ENCODE measurements around the gene SMC4.

The SMC4 gene

GRCh38 chr3:160464321-160464720 lies 64.9 kb downstream of the SMC4 start:
- Histone ChIP-seq H3K27me3 (ENCODE audit: control insufficient read depth, insufficient read depth, low read length) (no peaks in the 10 kb centered on the region), H3K9me3 (ENCODE audit: control insufficient read depth, low read length) (no peaks in the 10 kb centered on the region), H3K27ac (no peak overlapping the region), H2AFZ (no peak overlapping the region), H3K4me1 (no peaks in the 10 kb centered on the region), H3K79me2 (no peaks in the 10 kb centered on the region), H3K36me3 (ENCODE audit: control insufficient read depth, insufficient read depth, low read length) (no peaks in the 10 kb centered on the region), H3K4me3 (ENCODE audit: low read depth, low read length) (no peak overlapping the region), H3K4me2 (ENCODE audit: low read length) (no peak overlapping the region), H3K9ac (no peak overlapping the region)
- TF ChIP-seq CTCF (IDR thresholded peaks at IDR 0.05) = no peak

GRCh38 chr3:160464971-160465370 lies 65.5 kb downstream of the SMC4 start:
- no peak overlapping the region for H3K4me3 ChIP-seq (ENCODE audit: low read depth, low read length)
- TF ChIP-seq CTCF (IDR thresholded peaks at IDR 0.05) = no peak
- H2AFZ ChIP-seq = no peak overlapping the region
- no peaks in the 10 kb centered on the region for H3K36me3 ChIP-seq (ENCODE audit: control insufficient read depth, insufficient read depth, low read length)
- no peaks in the 10 kb centered on the region for H3K9me3 ChIP-seq (ENCODE audit: control insufficient read depth, low read length)
- no peak overlapping the region for H3K27ac ChIP-seq
- H3K79me2 ChIP-seq = no peaks in the 10 kb centered on the region
- H3K27me3 ChIP-seq (ENCODE audit: control insufficient read depth, insufficient read depth, low read length) = no peaks in the 10 kb centered on the region
- no peaks in the 10 kb centered on the region for H3K4me1 ChIP-seq
- H3K9ac ChIP-seq = no peak overlapping the region
- H3K4me2 ChIP-seq (ENCODE audit: low read length) = no peak overlapping the region

GRCh38 chr3:160470181-160470580 lies 70.7 kb downstream of the SMC4 start:
- H2AFZ ChIP-seq = no peak overlapping the region
- H3K4me2 ChIP-seq (ENCODE audit: low read length) = no peak overlapping the region
- no peak overlapping the region for H3K4me3 ChIP-seq (ENCODE audit: low read depth, low read length)
- no peaks in the 10 kb centered on the region for H3K9me3 ChIP-seq (ENCODE audit: control insufficient read depth, low read length)
- TF ChIP-seq CTCF (IDR thresholded peaks at IDR 0.05) = no peak
- no peak overlapping the region for H3K9ac ChIP-seq
- no peak overlapping the region for H3K27ac ChIP-seq
- H3K36me3 ChIP-seq (ENCODE audit: control insufficient read depth, insufficient read depth, low read length) = no peaks in the 10 kb centered on the region
- H3K4me1 ChIP-seq = no peaks in the 10 kb centered on the region
- H3K27me3 ChIP-seq (ENCODE audit: control insufficient read depth, insufficient read depth, low read length) = no peaks in the 10 kb centered on the region
- no peaks in the 10 kb centered on the region for H3K79me2 ChIP-seq

GRCh38 chr3:160471892-160472291 lies 72.4 kb downstream of the SMC4 start:
- no peak overlapping the region for H3K4me3 ChIP-seq (ENCODE audit: low read depth, low read length)
- no peak overlapping the region for H2AFZ ChIP-seq
- no peak overlapping the region for H3K9ac ChIP-seq
- no peak overlapping the region for H3K27ac ChIP-seq
- no peaks in the 10 kb centered on the region for H3K27me3 ChIP-seq (ENCODE audit: control insufficient read depth, insufficient read depth, low read length)
- no peaks in the 10 kb centered on the region for H3K79me2 ChIP-seq
- TF ChIP-seq CTCF (IDR thresholded peaks at IDR 0.05) = no peak
- no peak overlapping the region for H3K4me2 ChIP-seq (ENCODE audit: low read length)
- no peaks in the 10 kb centered on the region for H3K4me1 ChIP-seq
- no peaks in the 10 kb centered on the region for H3K36me3 ChIP-seq (ENCODE audit: control insufficient read depth, insufficient read depth, low read length)
- no peaks in the 10 kb centered on the region for H3K9me3 ChIP-seq (ENCODE audit: control insufficient read depth, low read length)

- H3K27me3 ChIP-seq (ENCODE audit: control insufficient read depth, insufficient read depth, low read length) = no peaks in the 10 kb centered on the region
- H3K9me3 ChIP-seq (ENCODE audit: control insufficient read depth, low read length) = no peaks in the 10 kb centered on the region
- TF ChIP-seq CTCF (IDR thresholded peaks at IDR 0.05) = no peak
- no peaks in the 10 kb centered on the region for H3K79me2 ChIP-seq
- no peak overlapping the region for H2AFZ ChIP-seq
- no peak overlapping the region for H3K4me2 ChIP-seq (ENCODE audit: low read length)
- H3K4me1 ChIP-seq = no peaks in the 10 kb centered on the region
- H3K9ac ChIP-seq = no peak overlapping the region
- no peak overlapping the region for H3K27ac ChIP-seq
- no peak overlapping the region for H3K4me3 ChIP-seq (ENCODE audit: low read depth, low read length)
- no peaks in the 10 kb centered on the region for H3K36me3 ChIP-seq (ENCODE audit: control insufficient read depth, insufficient read depth, low read length)
These were observed 72.9 kb downstream of the SMC4 start for GRCh38 chr3:160472344-160472743.

All from parathyroid adenoma (tissue), 2 donors.